ENCODE results near the gene COL27A1.

COL27A1 gene

DNA sequence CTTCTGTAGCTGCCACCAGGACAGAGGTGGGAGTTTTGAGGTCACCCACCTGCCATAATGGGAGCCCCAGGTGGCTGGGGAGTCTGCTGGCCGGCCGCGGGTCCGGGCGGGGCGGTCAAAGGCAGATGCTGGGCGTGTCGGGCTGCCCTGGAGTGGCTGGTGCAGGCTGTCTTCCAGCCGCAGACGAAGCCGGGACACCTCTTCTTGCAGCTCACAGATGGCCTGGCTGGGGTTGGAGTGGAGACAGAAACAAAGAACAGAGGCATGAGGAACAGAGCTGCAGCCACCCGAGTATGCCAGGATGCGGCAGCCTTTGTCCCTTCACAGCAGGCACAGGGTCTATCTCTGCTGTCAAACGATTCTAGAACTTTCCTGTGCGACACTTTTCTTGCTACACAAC lies 192.3 kb downstream of the COL27A1 start:
- no peak for DNase-seq

DNA sequence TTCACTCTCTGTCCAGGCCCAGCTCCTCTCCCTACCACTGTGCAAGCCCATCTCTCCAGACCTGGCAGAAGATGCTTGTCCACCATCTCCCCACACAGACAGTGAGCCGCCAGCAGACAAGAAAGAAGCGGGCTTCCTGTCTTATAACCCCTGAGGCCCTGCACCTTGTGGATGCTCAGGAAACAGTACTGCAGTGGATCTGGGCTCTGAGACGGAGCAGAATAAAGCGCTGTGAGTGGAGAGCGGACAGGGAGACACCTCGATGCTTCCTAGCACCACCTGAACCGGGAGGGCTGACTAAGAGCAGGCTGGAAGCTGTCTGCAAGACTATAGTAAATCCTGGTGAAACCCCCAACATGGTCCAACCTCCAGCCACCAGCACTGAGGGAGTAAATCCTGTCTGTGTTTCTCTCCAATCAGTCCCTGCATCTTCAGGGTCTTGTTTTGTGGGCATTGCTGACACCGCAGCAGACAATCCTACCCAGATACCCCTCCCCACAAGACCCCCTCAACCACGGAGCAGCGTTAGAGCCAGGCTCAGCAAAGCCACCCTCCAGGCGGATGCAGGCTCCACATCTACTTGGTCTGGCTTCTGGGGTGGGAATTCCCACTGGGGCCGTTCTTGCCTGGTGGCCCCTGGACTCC lies 193.0 kb downstream of the COL27A1 start:
- no peak for DNase-seq

DNA sequence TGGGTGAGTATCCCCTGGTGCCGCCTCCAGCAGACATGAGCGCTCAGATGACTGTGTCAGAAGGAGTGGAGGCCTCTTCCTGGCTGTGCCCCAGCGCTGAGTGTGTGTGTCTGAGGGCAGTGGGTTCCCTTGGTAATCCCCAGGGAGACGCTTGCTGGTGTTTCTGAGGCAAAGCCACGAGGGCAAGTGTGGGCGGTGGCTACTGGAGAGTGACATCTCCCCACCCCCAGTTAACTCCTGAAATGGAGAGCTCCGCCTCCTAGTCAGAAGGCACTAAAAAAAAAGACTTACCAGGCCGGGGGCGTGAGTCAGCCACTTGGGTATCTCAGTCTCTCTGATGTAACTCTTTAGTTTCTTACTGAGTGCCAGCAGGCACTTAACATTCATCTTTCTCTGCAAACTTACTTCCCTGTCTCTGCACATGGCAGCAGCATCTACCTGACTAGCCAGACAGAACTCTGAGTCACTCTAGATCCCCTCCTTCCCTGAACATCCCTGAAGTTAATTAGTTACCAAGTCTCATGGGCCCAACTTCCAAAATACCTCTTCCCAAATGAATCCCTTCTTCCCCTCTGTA lies 193.7 kb downstream of the COL27A1 start:
- DNase-seq, result peak; percentile 72

DNA sequence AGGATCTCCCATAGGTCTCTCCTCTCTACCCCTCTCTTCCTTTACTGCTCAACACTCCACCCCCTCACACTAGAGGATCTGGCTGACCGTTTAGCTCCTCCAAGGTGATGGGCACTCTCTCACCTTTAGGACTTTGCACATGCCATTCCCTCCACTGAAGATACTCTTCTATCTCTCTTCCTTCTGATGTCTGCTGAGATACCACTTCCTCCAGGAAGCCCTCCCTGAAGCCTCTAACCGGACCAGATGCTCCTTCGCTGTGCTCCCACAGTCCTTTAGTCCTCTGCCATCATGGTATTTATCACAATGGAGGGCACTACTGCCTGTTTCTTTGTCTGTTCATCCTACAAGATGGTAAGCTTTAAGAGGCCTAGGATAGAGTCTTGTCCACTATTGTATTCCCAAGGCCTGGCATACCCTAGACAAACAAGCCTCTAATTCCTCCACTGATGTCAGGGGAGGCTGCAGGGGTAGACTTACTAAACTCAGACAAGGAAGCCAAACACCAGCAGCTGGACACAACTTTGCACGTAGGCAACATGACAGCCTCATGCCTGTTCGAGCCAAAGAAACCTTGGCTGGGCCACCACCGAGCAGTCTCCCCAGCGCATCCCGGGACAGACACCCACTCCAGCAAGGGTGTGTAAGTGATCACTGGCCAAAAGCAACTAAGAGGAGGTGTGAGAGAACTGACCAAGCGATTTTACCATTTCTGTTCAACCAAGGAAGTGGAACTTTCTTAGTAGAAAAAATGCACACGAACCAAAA lies 194.6 kb downstream of the COL27A1 start:
- DNase-seq, result no peak

DNA sequence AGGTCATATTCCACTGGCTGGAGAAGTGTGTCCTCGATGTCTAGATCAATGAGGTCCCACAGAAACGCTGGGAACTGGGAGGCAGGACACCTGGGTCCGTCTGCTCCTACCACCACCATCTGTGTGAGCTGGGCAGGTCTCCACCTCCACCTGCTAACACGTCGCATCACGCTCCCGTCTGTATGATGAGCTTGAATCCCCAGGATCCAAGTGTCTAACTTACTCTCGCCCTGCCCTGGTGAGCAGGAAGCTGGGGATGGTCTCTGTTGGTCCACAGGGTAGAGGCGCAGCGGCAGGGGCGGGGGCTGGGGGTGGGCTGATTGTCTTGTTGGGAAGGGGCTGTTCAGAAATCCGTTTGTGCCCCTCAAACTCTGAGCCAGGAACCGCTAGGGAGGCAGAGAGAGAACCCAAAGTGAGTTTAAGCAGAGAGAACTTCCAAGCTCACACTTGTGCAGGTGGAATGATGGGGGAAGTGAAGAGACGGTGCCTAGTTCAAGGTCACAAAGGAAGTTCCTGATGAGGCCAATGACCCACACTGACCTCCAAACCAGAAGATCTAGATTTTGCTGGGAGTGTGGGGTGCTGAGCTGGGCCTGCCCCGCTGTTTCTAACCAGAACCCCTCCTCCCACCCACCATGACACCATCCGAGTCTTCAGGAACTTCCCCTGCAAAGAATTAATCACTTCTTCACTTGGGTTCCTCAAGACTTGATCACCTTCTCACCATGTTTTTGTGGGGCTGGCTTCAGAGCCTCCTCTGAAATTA lies 195.5 kb downstream of the COL27A1 start:
- no peak for DNase-seq

DNA sequence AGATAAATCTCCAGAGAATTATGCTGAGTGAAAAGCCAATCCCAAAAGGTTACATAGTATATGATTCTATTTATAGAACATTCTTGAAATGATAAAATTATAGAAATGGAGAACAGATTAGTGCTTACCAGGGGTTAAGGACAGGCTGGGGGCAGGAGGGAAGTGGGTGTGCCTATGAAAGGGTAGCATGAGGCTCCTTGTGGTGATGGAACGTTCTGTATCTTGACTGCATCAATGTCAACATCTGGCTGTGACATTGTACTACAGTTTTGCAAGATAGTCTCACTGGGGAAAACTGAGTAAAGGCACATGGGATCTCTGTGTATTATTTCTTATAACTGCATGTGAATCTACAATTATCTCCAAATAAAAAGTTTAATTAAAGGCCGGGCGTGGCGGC lies 196.6 kb downstream of the COL27A1 start:
- DNase-seq, result no peak

DNA sequence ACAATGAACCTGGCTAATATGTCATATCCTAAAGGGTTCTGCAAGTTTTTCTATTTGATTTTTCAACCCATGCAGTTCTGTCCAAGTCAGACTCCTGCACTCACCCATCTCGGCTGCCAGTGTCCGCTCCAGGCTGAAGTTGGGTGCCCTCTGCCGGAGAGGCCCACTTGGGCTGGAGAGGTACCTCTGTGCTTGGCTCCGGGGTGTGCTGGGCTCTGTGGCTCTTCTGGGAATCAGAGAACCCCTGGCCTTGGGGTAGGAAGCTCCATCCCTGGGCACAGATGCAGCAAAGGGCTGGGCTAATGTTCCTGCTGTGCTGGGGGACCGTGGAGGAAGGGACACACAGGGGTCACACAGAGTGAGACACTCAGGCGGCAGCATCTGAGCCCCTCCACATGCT lies 200.5 kb downstream of the COL27A1 start:
- no peak for DNase-seq

GRCh38 chr9:114356792-114357191 lies 201.5 kb downstream of the COL27A1 start:
- no peak for DNase-seq

DNA sequence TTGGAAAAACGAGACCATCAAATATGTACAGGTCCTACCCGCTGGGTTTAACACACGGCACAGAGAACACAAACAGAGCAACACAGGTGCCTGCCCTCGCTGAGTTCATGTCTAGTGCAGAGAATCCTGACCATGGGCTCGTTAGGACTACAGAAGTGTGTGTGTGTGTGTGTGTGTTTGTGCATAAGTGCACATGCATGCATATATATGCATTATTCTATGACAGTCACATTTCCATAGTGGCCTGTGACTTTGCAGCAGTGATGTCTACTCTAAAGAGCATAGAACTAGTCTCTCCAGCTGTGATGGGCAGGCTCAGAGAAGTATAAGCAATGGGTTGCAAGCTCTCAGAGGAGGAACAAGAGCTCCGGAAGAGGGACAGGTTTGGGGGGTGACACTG lies 202.0 kb downstream of the COL27A1 start:
- no peak for DNase-seq

DNA sequence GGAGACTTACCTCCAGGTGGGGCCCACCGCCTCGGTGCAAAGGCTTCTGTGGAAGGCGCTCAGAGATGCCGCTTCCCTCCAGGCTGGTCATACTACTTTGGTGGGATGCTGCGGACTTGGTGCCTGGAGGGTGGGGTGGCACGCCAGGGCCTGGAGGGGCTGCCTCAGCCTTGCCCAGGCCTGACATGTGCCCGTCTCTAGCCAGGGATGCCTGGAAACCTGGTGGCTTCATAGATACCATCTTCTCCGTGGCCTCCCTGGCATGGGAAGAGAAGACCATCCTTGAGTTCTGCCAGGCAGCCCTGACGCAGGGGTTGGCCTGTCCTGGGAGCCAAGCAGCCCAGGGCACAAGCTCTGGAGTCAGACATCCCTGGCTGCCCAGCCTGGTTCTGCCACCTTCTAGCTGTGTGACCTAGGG lies 202.6 kb downstream of the COL27A1 start:
- DNase-seq, result no peak

DNA sequence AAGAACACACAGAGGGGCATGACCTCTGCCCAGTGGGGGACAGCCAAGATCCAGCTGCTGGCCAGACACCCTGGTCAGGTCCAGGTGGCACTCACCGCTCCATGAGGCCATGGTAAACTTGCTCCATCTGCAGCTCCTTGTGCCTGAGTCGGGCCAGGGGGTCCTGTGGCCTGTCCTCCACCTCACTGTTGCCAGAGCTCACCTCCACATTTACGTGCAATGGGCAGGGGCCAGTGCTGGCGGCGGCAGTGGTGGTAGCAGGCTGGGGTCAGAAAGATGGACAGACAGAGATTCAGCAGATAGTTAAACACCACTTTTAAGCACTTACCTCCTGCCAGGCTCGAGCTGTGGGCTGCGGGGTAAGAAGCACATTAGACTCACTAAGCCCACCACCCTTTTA lies 204.5 kb downstream of the COL27A1 start:
- DNase-seq, result no peak

- DNase-seq, result no peak
These were observed 206.2 kb downstream of the COL27A1 start for GRCh38 chr9:114361542-114361941.

Measured in femur (tissue), 1 donor.